ENCODE data around the gene LRRK1.
A peak's percentile ranks its signal among the peaks of the same experiment; 100 is the strongest.

Gene LRRK1

DNA sequence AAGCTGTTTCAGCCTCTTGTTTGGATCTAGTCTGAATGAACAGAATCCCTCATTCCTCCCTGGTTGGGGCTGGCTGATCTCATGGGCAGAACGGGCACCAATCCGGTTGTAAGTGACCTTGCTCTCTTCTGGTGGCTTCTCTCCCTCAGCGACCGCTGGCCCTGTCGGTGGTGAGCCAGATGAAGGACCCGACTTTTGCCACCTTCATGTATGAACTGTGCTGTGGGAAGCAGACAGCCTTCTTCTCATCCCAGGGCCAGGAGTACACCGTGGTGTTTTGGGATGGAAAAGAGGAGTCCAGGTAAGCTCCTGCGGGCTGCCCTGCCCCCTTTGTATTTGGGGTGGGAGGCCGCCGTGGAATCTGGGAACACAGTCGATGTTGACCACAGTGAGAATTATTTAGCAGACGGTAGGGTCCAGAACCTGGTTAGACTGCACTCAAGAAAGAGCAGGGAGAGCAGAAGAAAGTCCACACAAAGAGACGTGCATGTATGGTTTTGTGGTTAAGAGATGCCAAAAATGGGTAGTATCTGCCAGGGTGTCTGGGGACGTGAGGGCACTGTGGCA, 138.8 kb downstream of the LRRK1 start:
- no peak for DNase-seq (ENCODE audit: low read depth)

- no peak for DNase-seq (ENCODE audit: low read depth)
These were observed 139.6 kb downstream of the LRRK1 start for GRCh38 chr15:101058735-101059134.

- no peak for DNase-seq (ENCODE audit: low read depth)
These were observed 140.5 kb downstream of the LRRK1 start for GRCh38 chr15:101059381-101060341.

GRCh38 chr15:101060576-101061551, 141.7 kb downstream of the LRRK1 start:
- no peak for DNase-seq (ENCODE audit: low read depth)

- no peak for DNase-seq (ENCODE audit: low read depth)
These were observed 142.9 kb downstream of the LRRK1 start for GRCh38 chr15:101062063-101062462.

DNA sequence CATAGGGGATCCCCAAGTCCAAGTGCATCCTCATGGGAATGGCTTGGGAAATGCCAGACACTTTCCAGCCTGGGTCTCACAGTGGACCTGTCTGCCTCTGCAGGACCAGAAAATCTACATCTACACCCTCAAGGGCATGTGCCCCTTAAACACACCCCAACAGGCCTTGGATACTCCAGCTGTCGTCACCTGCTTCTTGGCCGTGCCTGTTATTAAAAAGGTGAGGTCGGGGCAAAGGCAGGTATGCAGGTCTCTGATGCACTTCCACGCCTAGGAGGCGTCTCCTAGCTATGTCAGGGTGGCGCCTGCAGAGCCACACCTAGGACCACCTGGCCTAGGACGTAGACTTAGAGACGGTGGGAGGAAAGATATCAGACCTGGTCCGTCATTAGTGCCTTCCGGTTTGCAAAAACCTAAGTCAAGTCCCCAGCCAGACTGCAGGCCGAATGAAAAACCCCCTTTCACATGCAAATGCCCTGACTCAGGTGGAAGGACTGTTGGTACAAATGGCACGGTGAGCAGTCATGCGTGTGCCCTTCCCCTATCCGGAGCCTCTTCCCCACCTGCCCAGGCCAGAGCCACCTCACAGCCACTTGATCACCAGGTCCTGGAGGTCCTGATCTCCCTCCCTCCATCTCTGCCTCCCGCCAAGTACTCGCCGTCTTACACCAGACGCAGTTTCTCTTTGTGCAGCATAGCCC, 143.5 kb downstream of the LRRK1 start:
- DNase-seq (ENCODE audit: low read depth): no peak

DNA sequence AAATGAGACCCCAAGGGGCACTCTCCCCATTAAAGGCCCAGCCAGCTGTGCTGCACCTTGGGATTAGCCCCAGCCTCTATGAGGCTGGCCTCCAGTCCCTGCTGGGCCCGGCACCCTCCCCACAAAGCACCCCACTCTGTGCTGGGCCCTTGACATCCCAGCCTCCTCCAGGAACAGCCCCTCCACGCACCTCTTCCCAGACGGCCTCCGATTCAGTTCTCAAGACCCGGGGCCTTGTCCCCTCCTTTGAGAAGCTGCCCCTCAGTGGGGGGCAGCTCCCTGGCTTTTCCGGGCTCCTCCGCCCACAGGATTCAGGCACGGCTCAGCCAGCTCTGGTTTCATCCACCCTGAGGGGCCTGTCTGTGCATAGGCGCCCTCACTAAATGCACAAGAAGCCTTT, 144.1 kb downstream of the LRRK1 start:
- no peak for DNase-seq (ENCODE audit: low read depth)

- no peak for DNase-seq (ENCODE audit: low read depth)
These were observed 145.0 kb downstream of the LRRK1 start for GRCh38 chr15:101063891-101064794.

DNA sequence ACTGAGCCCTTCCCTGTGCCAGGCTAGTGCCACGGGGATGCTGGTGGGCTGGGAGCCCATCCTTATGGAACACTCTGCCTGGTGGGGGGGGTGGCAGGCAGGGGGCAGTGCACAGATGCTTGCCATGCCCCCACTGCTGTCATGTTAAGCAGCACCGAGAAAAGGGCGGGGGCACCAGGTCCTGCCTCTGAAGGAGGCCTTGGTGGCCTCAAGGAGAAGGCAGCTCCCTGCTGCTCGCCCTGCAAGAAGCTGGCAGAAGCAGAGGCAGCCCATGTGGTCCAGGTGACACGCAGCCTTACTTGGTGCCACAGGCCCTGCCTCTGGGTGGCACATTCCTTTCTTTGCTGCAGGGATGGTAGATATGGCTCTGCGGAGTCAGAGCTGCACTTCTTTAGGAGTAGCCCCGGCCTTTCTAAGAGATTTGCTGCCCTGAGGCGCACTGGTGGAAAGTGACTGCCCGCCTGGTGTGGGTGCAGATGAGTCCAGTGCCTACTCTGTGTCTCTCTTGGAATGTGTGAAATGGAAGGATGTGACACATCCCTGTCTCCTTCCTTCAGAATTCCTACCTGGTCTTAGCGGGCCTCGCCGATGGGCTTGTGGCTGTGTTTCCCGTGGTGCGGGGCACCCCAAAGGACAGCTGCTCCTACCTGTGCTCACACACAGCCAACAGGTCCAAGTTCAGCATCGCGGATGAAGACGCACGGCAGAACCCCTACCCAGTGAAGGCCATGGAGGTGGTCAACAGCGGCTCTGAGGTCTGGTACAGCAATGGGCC, 145.8 kb downstream of the LRRK1 start:
- no peak for DNase-seq (ENCODE audit: low read depth)

GRCh38 chr15:101065570-101066221, 146.5 kb downstream of the LRRK1 start:
- DNase-seq (ENCODE audit: low read depth): no peak

DNA sequence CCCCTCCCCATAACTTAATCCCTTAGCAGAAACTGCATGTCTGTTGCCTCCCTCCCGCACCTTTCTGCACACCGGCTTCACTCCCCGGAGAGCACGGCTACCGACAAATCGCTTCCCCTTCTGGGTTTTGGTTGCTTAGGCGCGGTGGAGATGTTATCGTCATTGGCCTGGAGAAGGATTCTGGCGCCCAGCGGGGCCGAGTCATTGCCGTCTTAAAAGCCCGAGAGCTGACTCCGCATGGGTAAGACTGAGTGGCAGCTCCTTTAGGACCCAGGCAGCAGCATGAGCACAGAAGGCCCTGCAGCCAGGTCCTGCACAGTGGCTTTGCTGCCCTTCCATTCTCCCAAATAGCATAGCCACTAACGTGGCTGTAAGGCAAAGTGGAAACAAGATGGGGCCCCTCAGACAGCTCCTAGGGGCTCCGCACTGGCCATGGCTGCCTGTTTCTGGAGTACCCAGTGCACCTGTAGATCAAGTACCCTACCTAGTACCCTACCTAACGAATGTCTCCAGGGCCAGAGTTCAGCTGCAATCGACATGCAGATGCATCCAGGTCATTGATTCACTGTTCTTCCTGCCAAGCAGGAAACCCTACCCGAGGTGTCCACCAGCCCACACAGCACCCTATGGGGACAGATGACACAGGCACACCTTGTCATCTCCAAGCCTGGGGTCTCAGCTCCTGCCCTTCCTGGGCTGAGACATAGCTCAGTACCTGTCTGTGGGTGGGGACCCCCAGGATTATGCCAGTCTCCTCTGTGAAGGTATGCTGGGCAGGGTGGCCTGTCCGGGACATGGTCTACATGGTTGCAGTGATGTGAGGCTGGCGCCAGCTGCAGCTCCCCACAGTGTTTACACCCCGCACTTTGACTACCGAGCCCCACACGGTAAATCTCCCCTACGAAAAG, 147.6 kb downstream of the LRRK1 start:
- DNase-seq (ENCODE audit: low read depth): no peak

GRCh38 chr15:101067660-101068522, 148.7 kb downstream of the LRRK1 start:
- peak; percentile 70 for DNase-seq (ENCODE audit: low read depth)

GRCh38 chr15:101068523-101068960, 149.4 kb downstream of the LRRK1 start:
- DNase-seq (ENCODE audit: low read depth): no peak

- peak; percentile 21 for DNase-seq (ENCODE audit: low read depth)
These were observed 149.9 kb downstream of the LRRK1 start for GRCh38 chr15:101068961-101069653.

- DNase-seq (ENCODE audit: low read depth): no peak
These were observed 150.5 kb downstream of the LRRK1 start for GRCh38 chr15:101069654-101069973.

GRCh38 chr15:101070024-101070423, 150.9 kb downstream of the LRRK1 start:
- no peak for DNase-seq (ENCODE audit: low read depth)

Measured in stromal cell of bone marrow (primary cell).